Measurements from ENCODE around the gene CBL.

CBL gene

DNA sequence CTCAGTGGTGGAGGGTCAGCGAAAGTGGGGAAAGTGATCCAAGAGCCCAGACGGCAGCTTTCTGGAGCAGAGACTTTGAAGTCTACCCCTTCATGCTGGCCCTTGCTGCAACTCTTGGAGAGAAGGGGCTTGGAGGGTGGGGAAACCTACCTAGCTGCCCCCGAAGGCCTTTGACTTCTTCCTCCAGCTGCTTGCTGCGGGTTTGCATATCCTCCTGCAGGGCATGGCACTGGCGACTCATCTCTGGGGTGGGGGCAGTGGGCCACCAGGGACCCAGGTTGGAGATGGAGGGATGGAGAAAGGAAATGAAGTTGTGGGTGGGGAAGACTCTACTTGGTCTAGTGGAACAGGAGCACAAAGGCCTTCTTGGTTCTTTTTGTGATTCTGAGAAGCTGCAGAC lies 13.1 kb upstream of the CBL start:
- H3K4me3 ChIP-seq (ENCODE audit: low read depth, low read length) = no peak overlapping the region
- TF ChIP-seq, protein P1, sequence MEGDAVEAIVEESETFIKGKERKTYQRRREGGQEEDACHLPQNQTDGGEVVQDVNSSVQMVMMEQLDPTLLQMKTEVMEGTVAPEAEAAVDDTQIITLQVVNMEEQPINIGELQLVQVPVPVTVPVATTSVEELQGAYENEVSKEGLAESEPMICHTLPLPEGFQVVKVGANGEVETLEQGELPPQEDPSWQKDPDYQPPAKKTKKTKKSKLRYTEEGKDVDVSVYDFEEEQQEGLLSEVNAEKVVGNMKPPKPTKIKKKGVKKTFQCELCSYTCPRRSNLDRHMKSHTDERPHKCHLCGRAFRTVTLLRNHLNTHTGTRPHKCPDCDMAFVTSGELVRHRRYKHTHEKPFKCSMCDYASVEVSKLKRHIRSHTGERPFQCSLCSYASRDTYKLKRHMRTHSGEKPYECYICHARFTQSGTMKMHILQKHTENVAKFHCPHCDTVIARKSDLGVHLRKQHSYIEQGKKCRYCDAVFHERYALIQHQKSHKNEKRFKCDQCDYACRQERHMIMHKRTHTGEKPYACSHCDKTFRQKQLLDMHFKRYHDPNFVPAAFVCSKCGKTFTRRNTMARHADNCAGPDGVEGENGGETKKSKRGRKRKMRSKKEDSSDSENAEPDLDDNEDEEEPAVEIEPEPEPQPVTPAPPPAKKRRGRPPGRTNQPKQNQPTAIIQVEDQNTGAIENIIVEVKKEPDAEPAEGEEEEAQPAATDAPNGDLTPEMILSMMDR (IDR thresholded peaks at IDR 0.05; ENCODE audit: low read depth, low read length) = no peak
- TF ChIP-seq MYC (IDR thresholded peaks at IDR 0.05; ENCODE audit: low read depth, low read length) (no peak), POLR2A (IDR thresholded peaks at IDR 0.05; ENCODE audit: extremely low read depth, insufficient read length) (no peak)
- TF ChIP-seq, protein P2, sequence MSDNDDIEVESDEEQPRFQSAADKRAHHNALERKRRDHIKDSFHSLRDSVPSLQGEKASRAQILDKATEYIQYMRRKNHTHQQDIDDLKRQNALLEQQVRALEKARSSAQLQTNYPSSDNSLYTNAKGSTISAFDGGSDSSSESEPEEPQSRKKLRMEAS (IDR thresholded peaks at IDR 0.05; ENCODE audit: low read depth, low read length) = no peak
- peak; percentile 55 for DNase-seq (ENCODE audit: low read depth)

DNA sequence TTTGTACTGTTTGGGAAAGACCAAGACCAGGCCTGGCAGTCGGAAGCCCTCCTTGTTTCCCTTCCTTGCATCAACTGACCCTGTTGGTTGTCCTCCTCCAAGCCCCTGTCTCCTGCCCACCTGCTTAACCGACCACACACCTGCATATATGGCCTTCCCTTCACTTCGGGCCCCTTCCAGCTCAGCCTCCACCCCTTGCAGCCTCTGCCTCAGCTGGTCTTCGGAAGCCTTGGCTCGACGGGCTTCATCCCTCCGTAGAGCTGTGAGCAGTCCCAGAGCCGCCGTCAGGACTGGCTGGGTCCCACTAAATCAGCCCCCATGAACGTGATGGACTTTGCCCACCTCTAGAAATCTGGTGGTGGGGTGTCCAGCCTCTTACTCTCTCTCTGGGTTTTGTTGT lies 12.5 kb upstream of the CBL start:
- TF ChIP-seq POLR2A (IDR thresholded peaks at IDR 0.05; ENCODE audit: extremely low read depth, insufficient read length) (no peak), MYC (IDR thresholded peaks at IDR 0.05; ENCODE audit: low read depth, low read length) (no peak)
- TF ChIP-seq, protein P1 (IDR thresholded peaks at IDR 0.05; ENCODE audit: low read depth, low read length) = no peak
- TF ChIP-seq, protein P2 (IDR thresholded peaks at IDR 0.05; ENCODE audit: low read depth, low read length) = no peak
- DNase-seq (ENCODE audit: low read depth) = no peak
- H3K4me3 ChIP-seq (ENCODE audit: low read depth, low read length) = no peak overlapping the region

DNA sequence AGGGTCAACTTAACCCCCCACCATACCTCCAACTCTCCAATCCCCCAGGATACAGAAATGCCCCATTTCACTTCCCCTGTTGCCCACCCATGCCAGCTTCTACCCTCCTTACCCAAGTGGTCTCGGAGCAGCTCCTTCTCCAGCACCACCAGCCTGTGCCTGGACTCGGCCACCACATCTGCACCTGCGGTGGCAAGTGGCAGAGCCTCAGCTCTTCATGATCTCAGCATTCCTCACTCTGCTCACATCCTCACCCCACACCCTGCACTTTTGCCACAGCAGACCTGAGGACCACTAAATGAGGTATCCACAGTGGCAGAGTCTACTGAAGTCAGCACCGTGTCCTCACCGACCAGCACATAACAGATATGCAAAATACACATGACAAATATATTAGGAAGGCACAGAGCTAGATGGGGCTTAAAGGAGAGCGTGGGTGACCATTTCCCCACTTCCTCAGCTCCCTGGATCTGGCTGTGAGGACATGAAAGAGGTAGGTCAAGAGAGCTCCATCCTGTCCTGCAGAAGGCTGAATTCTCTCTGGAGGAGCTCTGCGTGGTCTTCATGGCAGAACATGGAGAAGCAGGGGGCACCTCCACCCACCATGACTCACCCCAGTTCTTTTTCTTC lies 11.2 kb upstream of the CBL start:
- H3K4me3 ChIP-seq (ENCODE audit: low read depth, low read length) = no peak overlapping the region
- TF ChIP-seq MYC (IDR thresholded peaks at IDR 0.05; ENCODE audit: low read depth, low read length) (no peak), POLR2A (IDR thresholded peaks at IDR 0.05; ENCODE audit: extremely low read depth, insufficient read length) (no peak)
- TF ChIP-seq, protein P2 (IDR thresholded peaks at IDR 0.05; ENCODE audit: low read depth, low read length) = no peak
- TF ChIP-seq, protein P1 (IDR thresholded peaks at IDR 0.05; ENCODE audit: low read depth, low read length) = no peak

GRCh38 chr11:119195680-119196079 lies 10.5 kb upstream of the CBL start:
- H3K4me3 ChIP-seq (ENCODE audit: low read depth, low read length) = no peak overlapping the region
- no peak for DNase-seq (ENCODE audit: low read depth)
- TF ChIP-seq, protein P1 (IDR thresholded peaks at IDR 0.05; ENCODE audit: low read depth, low read length) = no peak
- TF ChIP-seq, protein P2 (IDR thresholded peaks at IDR 0.05; ENCODE audit: low read depth, low read length) = no peak
- TF ChIP-seq MYC (IDR thresholded peaks at IDR 0.05; ENCODE audit: low read depth, low read length) = no peak
- TF ChIP-seq POLR2A (IDR thresholded peaks at IDR 0.05; ENCODE audit: extremely low read depth, insufficient read length) = no peak

More for the DNA sequence above, 11.2 kb upstream of the CBL start:
- DNase-seq (ENCODE audit: low read depth) = no peak

GRCh38 chr11:119196833-119197483 lies 9.2 kb upstream of the CBL start:
- TF ChIP-seq, protein P1 (IDR thresholded peaks at IDR 0.05; ENCODE audit: low read depth, low read length) = peak; percentile 89
- TF ChIP-seq, protein P2 (IDR thresholded peaks at IDR 0.05; ENCODE audit: low read depth, low read length) = peak; percentile 76
- TF ChIP-seq MYC (IDR thresholded peaks at IDR 0.05; ENCODE audit: low read depth, low read length) (0 out of 2 replicates have a peak, but pooled peaks have one; percentile 63), POLR2A (IDR thresholded peaks at IDR 0.05; ENCODE audit: extremely low read depth, insufficient read length) (no peak)
- H3K4me3 ChIP-seq (ENCODE audit: low read depth, low read length) = no peak overlapping the region
- peak; percentile 95 for DNase-seq (ENCODE audit: low read depth)
